HL-60 (cell line): Measurements from ENCODE around the gene NDUFA13.
A peak's percentile ranks its signal among the peaks of the same experiment; 100 is the strongest.

ENCODE experiments used
- DNase-seq, 2 experiments: peaks; one replicate each; pipeline ENCODE4 v3.0.0-alpha.2; 2010 to 2020; ENCODE audit warnings: low read depth in 1 of 2, low spot score in 1 of 2
- H3K27ac ChIP-seq: fragments of 250-450 bp; sonication (Bioruptor Pico); replicated peaks from 2 replicates; pipeline ENCODE4 v1.5.1; 2020; ENCODE audit warnings: mild to moderate bottlenecking, moderate library complexity
- H3K27me3 ChIP-seq: fragments of 250-450 bp; sonication (Bioruptor Pico); 2 replicates; pipeline ENCODE4 v1.5.1; 2021; ENCODE audit warnings: mild to moderate bottlenecking, moderate library complexity; ENCODE audit not compliant: insufficient read depth, poor library complexity, severe bottlenecking
- H3K4me3 ChIP-seq: replicated peaks from 2 replicates; pipeline ENCODE4 v1.5.1; 2011; ENCODE audit warnings: mild to moderate bottlenecking, control low read depth, low read length; ENCODE audit not compliant: insufficient read depth
- GABPA ChIP-seq: IDR thresholded peaks from 2 replicates; pipeline ENCODE4 v1.6.1; 2012; ENCODE audit warnings: low read depth
- POLR2AphosphoS5 ChIP-seq: IDR thresholded peaks from 2 replicates; pipeline ENCODE4 v1.6.1; 2012; ENCODE audit warnings: low read depth
- SPI1 ChIP-seq: IDR thresholded peaks from 2 replicates; pipeline ENCODE4 v1.6.1; 2012; ENCODE audit warnings: low read depth, mild to moderate bottlenecking, borderline replicate concordance
- TF ChIP-seq, protein P1 (sequence below): IDR thresholded peaks from 2 replicates; pipeline ENCODE4 v1.6.1; 2012; ENCODE audit warnings: low read depth; ENCODE audit not compliant: insufficient replicate concordance
- TF ChIP-seq, protein P2 (sequence below): IDR thresholded peaks from one replicate; pipeline ENCODE4 v1.5.1; 2011; ENCODE audit warnings: low read length, control low read depth, inconsistent platforms; ENCODE audit not compliant: insufficient read depth

The NDUFA13 gene

DNA sequence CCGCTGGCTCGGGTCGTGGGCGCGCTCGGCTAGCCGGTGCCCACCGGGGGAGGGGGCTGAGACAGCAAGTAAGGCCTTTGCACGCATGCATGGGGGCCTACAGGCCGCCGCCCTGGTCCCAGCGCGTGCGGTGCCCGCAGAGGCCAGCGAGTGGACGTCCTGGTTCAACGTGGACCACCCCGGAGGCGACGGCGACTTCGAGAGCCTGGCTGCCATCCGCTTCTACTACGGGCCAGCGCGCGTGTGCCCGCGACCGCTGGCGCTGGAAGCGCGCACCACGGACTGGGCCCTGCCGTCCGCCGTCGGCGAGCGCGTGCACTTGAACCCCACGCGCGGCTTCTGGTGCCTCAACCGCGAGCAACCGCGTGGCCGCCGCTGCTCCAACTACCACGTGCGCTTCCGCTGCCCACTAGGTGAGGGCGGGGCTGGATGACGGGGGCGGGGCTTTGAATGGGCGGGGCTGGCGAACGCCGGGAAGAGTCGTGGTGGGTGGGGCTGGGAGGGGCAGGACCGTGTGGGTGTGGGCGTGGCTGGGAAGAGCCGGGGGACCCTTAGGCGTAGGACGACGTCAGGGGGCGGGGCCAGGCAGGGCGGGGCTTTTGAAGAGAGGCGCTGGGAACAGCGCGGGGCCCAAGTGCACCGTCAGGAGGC, 24.2 kb downstream of the NDUFA13 start:
- Histone ChIP-seq H3K27ac (no peak overlapping the region), H3K27me3 (no peaks in the 10 kb centered on the region), H3K4me3 (no peak overlapping the region)
- DNase-seq: no peak
- TF ChIP-seq, protein P1, sequence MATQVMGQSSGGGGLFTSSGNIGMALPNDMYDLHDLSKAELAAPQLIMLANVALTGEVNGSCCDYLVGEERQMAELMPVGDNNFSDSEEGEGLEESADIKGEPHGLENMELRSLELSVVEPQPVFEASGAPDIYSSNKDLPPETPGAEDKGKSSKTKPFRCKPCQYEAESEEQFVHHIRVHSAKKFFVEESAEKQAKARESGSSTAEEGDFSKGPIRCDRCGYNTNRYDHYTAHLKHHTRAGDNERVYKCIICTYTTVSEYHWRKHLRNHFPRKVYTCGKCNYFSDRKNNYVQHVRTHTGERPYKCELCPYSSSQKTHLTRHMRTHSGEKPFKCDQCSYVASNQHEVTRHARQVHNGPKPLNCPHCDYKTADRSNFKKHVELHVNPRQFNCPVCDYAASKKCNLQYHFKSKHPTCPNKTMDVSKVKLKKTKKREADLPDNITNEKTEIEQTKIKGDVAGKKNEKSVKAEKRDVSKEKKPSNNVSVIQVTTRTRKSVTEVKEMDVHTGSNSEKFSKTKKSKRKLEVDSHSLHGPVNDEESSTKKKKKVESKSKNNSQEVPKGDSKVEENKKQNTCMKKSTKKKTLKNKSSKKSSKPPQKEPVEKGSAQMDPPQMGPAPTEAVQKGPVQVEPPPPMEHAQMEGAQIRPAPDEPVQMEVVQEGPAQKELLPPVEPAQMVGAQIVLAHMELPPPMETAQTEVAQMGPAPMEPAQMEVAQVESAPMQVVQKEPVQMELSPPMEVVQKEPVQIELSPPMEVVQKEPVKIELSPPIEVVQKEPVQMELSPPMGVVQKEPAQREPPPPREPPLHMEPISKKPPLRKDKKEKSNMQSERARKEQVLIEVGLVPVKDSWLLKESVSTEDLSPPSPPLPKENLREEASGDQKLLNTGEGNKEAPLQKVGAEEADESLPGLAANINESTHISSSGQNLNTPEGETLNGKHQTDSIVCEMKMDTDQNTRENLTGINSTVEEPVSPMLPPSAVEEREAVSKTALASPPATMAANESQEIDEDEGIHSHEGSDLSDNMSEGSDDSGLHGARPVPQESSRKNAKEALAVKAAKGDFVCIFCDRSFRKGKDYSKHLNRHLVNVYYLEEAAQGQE: no peak
- TF ChIP-seq, protein P2, sequence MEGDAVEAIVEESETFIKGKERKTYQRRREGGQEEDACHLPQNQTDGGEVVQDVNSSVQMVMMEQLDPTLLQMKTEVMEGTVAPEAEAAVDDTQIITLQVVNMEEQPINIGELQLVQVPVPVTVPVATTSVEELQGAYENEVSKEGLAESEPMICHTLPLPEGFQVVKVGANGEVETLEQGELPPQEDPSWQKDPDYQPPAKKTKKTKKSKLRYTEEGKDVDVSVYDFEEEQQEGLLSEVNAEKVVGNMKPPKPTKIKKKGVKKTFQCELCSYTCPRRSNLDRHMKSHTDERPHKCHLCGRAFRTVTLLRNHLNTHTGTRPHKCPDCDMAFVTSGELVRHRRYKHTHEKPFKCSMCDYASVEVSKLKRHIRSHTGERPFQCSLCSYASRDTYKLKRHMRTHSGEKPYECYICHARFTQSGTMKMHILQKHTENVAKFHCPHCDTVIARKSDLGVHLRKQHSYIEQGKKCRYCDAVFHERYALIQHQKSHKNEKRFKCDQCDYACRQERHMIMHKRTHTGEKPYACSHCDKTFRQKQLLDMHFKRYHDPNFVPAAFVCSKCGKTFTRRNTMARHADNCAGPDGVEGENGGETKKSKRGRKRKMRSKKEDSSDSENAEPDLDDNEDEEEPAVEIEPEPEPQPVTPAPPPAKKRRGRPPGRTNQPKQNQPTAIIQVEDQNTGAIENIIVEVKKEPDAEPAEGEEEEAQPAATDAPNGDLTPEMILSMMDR: no peak

DNA sequence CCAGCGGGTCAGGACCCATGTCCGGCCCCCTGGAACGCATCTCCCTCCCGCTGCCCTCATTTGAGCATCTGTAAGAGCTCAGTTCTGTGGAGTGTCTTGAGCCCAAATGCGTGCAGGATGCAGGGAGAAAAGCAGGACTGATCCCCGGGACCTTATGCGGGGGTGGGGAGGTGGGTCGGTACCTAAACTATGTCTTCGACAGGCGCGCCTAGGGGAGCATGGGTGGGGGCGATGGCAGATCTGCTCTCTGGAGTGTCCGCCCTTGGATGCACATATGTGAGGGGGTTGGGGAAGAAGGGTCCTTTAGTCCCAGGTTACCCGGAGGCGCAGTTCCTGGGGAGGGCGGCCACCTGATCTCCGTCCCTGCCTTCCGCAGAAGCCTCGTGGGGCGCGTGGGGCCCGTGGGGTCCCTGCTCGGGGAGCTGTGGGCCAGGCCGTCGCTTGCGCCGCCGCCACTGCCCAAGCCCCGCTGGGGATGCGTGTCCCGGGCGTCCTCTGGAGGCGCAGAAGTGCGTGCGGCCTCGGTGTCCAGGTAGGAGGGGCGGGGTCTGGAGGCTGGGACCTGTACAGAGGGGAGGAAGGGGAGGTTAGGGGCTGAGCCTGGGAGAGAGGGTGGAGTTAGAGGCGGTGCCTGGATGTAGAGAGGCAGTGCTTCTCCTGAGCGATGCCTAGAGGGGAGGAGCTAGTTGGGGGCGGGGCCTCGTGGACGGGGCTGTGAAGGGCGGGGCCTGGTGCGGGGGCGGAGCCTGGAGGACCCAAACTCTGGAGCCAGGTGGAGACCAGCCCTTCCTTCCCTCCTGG, 24.9 kb downstream of the NDUFA13 start:
- Histone ChIP-seq H3K27me3 (no peaks in the 10 kb centered on the region), H3K27ac (no peak overlapping the region), H3K4me3 (no peak overlapping the region)
- no peak for TF ChIP-seq SPI1
- no peak for TF ChIP-seq POLR2AphosphoS5
- no peak for TF ChIP-seq GABPA
- TF ChIP-seq, protein P2: no peak
- TF ChIP-seq, protein P1: no peak
- DNase-seq: peak in 1 of 2 experiments; percentile 49

DNA sequence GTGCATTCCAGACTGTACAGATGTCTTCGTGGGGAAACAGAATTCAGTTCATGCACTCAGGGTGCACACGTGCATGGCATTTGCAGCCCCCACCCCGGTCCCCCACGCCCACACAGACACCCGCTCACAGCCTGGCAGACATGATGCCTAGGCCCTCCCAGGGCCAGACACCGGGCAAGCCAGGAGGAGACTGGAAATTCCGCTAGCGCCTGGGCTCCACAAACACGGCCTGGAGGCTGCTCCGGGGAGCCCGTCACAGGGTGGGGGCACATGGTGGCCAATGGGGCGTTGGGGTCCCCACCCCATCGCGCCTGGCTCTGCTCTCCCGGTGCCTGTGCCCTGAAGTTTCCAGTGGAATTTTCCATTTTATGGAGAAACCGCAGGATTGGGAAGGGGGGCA, 25.6 kb downstream of the NDUFA13 start:
- TF ChIP-seq SPI1 (no peak), GABPA (no peak), POLR2AphosphoS5 (no peak)
- TF ChIP-seq, protein P1: no peak
- TF ChIP-seq, protein P2: no peak
- peak overlapping the region; percentile 85 for H3K27ac ChIP-seq

More for the DNA sequence above, 25.6 kb downstream of the NDUFA13 start:
- no peak overlapping the region for H3K4me3 ChIP-seq
- no peak for DNase-seq
- H3K27me3 ChIP-seq: no peaks in the 10 kb centered on the region
